HG03342 (cell line): ENCODE measurements around the gene DUSP3.

ENCODE experiments used
- ATAC-seq: cut with Tn5 transposase; IDR thresholded peaks from one replicate; pipeline ENCODE4 v1.9.1; 2021; ENCODE audit warnings: mild to moderate bottlenecking, moderate library complexity; ENCODE audit not compliant: unreplicated experiment

Gene DUSP3

DNA sequence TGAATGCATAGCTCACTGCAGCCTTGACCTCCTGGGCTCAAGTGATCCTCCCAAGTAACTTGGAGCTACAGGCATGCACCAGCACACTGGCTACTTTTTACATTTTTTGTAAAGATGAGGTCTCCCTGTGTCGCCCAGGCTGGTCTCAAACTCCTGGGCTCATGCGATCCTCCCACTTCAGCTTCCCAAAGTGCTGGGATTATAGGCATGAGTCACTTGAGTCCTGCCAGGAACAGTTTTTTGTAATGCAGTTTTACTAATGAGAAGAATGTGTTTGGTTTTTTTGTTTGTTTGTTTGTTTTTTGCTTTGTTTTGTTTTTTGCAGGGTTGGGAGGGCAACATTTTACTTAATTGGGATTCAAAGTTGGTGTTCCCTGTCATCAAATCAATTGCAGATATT lies 42.4 kb downstream of the DUSP3 start:
- ATAC-seq, result no peak

DNA sequence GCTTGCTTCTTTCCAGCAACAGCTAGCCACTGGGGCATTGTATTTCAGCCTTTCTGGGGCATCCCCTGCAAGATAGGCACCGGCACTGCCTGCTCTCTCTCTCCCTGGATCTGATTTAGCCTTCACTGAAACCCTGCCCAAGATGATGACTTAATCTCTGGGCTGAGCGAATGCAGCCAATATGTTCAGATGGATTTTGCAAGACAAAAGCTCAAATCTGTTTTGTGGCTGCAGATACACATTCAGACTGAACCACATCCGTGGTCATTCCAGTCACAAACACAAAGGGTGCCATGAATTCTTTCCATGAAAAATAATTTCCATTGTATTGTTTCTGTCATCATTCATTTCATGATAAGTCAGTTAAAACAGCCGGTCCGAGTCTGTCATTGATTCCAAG lies 44.4 kb downstream of the DUSP3 start:
- no peak for ATAC-seq

DNA sequence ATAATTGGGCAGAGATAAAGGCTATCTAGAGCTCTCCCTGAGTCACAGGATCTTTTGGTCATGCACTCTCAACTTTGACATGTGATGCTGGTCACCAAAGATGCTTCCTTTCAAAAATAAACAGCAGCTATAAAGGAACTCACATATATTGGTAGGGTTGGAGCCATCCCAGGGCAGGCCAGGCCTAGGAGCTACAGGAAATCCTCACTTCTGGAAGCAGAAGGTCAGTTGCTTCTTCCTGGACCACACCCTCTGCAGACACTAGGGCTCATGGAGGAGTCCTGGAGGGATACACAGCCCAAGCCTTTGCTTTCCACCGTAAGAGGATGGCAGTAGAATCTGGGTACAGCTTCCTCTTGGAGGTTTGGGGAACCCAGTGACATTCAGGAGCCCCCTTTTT lies 44.8 kb downstream of the DUSP3 start:
- ATAC-seq, result no peak

DNA sequence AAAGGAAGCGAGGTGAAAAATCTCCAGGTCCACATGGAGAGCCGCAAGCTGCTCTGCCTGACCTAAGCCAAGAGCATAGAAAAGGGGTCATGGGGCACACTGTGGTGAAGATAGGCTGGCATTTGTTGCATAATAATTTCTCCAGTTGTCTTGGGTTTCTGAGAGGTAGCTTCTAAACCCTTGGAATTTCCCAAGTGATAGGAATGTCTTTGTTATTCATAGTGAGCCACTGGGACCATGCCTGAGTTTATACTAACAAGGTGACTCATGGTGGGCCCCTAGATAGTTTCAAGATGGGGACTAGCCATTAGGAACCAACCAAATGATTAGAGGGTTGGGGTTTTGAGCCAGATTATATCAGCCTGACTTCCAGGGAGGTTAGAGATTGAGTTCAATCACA lies 45.8 kb downstream of the DUSP3 start:
- ATAC-seq, result no peak

DNA sequence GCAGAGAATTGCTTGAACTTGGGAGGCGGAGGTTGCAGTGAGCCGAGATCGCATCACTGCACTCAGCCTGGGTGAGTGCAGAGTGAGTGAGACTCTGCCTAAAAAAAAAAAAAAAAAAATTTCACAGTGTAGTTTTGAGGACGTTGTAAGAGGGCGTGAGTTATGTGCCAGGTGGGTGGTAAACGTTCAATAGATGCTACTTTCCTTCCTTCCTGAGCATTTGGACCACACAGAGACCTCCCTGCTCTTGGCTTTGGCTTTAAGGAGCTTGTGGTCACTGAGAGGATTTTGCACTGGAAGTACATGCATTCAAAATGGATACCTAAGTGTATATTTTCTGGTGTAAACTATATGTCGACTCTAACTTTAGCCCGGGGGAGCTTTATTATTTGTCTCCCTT lies 50.7 kb downstream of the DUSP3 start:
- ATAC-seq, result no peak

DNA sequence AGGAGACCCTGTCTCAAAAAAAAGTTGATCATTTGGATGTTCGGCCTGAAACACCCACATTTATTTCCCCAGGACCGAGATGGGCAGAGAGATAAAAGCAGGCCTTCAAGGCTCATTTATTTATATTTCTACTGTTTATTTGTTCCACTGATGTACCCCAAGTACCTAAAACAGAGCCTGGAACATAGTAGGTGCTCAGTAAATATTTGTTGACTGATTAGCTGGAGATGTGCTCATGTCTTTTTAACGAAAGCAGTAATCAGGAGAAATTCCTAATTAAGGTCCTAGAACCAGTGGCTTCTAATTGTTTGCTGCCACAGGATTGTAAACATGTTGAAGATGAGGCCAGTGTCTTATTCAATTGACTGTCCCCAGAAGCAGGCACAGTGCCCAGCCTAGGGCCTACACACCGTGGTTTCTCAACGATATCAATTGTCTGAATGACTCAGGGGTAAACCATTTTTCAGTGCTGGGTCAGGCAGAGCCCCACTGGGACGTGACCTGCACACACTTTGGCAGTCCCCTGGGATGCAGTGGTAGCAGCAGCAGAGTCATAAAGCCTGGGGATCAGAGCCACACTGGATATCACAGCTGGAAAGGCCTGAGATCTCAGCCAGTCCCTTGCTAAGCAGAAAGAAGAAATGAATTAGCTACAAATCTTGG lies 54.9 kb downstream of the DUSP3 start:
- ATAC-seq, result no peak

DNA sequence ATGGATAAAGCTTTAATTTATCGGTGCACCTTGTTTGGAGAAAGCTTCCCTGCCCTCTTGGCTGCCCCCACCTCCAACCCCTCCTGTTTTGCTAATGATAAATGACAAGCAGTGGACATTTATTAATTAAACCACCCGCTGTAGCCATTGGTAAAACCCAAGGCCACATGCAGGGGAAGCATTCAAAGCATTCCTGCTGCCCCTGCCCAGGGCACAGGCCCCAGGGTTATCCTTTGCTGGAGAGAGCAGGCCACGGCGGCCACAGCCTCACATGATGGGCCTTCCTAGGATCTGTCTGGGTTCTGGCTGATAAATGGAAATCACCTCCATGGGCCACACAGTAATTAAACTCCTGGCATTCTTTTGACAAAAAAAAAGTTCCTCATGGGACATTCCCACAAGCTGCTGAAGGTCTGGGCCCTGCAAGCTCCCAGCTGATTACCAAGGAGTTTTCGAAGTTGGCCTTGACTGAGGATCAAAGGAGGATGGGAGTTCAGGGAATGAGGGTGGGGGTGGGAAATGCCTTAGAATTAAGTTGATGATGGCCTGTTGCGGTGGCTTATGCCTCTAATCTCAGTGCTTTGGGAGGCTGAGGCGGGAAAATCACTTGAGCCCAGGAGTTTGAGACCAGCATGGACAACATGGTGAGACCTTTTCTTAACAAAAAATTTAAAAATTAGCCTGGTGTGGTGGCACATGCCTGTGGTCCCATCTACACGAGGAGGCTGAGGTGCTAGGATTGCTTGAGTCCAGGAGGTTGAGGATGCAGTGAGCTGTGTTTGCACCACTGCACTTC lies 55.7 kb downstream of the DUSP3 start:
- ATAC-seq, result no peak

DNA sequence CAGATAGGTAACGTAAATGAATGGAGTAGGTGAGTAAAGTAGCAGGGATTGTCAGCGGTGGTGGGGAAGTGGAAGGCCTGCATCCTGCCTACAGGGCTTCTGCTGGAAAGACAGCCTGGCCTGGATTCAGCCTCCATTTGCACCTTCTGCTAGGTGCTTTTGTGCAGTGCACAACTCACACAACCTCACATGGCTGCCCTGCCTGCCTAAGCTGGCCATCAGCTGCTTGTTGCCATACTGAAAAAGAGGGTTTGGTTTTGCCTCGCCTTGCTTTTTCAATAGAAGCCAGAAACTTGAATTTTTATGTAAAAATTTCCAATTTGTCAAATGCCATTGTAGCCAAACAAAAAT lies 56.5 kb downstream of the DUSP3 start:
- no peak for ATAC-seq

DNA sequence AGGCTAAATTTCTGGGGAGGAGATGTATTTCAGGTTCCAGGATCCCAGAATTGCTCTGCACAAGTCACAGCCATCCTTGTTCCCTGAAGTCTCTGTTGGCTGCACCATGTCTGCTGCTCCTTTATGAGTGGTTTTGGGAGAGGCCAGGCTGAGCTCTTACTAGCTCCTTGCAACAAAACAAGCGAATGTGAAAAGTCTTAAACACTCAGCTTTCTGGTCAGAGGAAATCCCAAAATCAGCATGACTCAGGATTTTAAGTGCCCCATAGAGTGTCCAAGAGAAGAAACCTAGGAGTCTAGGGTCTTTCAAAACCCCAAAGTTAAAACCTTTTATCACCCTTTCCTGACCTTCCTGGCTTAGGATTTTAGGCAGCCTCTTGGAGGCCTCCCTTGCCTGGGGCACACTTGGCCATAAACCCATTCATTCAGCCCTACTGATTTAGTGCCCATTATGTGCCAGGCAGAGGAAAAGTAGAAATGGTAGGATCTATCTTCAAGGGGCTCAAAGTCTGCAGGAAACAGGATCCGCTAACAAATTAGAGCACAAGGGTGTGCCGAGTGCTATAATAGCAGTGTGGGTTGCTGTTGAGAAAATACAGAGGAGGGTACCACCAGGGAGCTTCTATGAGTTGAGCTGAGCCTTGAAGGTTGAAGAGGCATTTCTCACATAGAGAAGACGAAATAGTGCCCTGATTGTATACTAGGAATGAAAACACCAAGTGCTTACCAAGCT lies 57.1 kb downstream of the DUSP3 start:
- ATAC-seq, result no peak

DNA sequence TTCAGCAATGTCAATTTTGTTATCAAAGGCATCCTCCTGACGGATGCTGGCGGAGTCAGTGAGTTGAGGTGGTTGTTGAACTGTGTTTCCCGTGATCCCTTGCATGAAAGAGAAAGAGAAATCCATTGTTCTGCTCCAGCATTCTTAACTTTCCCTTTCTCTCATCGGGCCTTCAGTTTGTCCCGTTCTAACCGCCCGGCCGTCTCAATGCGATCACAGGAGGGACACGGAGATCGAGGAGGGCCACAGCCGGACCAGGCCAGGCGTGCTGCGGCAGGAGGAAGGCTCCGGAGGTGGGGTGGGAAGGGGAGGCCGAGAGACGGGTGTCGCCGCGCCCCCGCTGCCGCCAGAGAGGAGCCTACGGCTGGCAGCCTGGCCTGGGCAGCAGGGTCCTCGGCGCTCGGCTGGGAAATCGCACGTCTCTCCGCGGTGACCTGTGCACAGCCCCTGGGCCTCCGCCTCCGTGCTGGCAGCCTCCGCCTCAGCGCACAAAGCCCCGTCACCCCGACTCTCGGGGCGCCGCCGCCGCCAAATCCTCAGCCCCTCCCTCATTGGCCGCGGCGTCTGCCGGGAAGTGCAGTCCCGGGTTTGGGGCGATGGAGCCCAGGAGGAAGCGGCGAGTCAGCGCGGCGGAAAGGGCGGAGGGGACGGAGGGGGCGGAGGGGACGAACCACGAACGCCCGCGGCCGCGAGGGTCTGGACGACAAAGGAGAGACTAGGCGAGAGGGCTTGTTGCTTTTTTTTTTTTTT lies 58.3 kb downstream of the DUSP3 start:
- ATAC-seq, result peak; percentile 73

DNA sequence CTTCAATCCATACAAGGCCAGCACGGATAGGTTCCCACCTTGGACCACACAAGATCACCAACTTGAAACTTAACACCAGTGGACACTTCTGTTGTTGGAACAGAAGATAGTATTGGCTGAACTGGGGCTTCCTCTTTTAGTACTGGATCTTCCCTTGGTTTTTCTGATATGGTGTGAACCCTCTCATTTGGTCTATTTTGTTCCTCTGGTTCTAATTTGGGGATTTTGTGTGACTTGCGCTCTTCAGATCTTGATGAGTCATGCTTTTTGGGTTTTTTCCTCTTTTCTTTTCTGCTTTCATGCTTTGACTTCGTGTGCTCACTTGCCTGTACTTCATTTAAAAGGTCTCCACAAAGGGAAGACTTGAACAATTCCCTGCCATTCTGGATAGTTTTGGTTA lies 59.2 kb downstream of the DUSP3 start:
- ATAC-seq, result no peak

DNA sequence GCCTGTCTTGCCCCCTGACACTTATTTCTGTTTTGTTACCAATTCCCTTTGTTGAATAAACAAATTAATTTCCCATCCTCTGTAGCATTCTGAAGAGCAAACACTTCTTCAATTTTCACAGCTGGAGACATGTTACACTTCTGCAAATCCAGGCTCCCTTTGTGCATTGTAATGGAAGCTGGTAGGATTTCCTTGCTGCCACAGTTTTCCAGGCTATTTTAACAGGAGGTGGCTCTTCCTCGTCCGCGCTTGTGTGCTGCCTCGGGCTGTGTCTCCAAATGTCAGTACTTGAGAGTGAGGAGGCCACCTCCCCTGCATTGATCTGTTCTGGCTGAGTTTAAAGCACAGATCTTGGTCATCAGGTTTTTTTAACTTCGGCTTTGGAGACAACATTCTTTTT lies 60.2 kb downstream of the DUSP3 start:
- no peak for ATAC-seq

DNA sequence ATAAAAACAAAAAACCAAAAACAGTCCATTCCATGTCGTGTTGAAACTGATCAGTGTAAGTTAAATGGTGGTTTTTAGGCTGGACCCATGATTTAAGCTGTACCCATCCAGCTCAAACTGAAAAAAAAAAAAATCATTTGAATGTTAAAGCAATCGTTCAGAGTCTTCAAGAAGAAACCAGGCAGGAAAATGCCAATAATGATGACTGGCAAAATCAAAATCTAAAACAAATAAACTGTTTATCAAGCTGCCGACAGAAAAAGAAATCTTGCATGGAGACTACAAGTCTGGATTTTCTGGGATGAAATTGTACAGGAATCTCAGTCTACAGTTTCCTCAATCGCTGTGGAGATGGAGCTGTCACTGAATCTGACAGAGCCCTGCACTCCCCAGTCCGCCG lies 60.9 kb downstream of the DUSP3 start:
- ATAC-seq, result no peak
